GM20000 (cell line): ENCODE measurements around the gene CDH10.

ENCODE experiments used
- DNase-seq: peaks from one replicate; pipeline ENCODE4 v3.0.0; 2012; ENCODE audit warnings: low spot score
- CTCF ChIP-seq: IDR thresholded peaks from 2 replicates; pipeline ENCODE4 v1.5.1; 2012; ENCODE audit warnings: mild to moderate bottlenecking, control low read depth; ENCODE audit errors: extremely low read depth, missing control alignments

The CDH10 gene

DNA sequence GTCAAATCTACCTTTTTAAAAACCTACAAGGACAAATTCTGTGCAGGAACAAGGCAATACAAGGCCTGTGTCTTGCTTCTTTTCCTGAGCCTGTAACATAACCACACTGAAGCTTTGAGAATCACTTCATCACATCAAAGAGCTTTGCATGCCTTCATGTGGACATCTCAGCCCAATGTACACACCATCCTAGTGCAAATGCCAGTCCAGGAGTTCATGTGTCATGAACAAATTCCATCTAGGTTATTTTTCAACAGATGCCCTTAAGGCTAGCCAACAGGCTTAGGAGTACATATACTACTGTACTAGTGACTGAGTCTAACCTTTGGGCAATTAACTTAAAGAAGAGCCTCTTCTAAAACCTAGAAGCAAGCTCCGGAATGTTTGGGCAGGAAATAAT is 106.4 kb downstream of the CDH10 start:
- no peak for TF ChIP-seq CTCF
- no peak for DNase-seq

DNA sequence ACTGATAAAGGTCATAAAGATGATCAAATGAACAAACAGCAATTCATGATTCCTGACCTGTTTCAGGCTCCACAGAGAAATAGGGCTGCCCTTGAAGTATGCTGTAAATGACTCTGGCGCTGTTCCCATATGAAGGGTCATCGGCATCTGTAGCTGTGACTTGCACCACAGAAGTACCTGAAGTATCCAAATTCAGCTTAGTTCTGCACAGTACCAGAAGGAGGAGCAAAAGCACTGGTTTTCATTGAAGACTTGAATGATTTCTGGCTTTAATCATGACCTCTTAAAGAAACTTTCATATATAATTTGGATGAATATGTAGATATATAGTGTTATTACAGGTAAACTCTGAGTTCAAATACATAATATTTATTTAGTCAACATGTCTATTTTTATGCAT is 109.1 kb downstream of the CDH10 start:
- DNase-seq = no peak
- no peak for TF ChIP-seq CTCF

- no peak for DNase-seq
- TF ChIP-seq CTCF = no peak
These were observed 113.9 kb downstream of the CDH10 start for GRCh38 chr5:24530906-24531305.

DNA sequence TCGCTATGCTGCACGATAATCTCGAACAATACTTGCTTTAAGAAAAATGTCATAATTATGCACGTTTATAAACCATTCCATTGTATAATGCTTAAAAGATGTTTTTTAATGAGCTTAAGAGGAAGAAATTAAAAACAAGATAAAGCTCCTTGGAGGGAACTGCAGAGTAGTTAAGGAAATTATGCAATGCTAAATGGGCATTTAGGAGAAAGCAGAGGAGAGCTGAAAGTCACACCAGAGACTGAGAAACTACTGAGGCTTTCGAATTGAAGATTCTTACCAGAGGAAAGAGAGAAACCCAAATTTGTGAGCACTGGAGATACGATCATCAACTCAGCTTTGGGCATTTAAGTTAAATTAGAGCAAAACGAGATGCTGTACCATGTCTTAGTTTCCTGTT is 119.4 kb downstream of the CDH10 start:
- no peak for TF ChIP-seq CTCF
- DNase-seq = no peak

- no peak for DNase-seq
- TF ChIP-seq CTCF = no peak
These were observed 132.4 kb downstream of the CDH10 start for GRCh38 chr5:24512423-24512822.

DNA sequence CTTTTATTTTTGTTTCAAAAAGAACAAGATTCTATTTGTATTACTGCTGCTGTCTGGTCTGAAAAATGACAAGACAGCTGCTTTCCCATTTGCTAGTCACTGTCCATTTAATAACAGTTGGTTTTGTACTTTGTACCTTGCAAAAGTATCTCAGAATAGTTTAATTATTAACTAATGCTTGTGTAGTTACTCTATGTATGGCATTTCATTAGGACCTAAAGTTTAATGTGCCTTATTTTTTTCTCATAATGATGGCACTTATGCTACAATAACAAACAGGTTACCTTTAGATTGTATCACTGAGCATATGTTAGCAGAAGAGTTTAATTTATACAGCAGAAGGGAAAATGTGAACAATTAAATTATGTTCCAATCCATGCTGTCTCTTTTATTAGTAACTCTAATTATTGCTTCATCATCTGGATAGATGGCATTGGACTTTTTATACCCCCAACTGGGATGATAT is 134.2 kb downstream of the CDH10 start:
- DNase-seq = no peak
- no peak for TF ChIP-seq CTCF

DNA sequence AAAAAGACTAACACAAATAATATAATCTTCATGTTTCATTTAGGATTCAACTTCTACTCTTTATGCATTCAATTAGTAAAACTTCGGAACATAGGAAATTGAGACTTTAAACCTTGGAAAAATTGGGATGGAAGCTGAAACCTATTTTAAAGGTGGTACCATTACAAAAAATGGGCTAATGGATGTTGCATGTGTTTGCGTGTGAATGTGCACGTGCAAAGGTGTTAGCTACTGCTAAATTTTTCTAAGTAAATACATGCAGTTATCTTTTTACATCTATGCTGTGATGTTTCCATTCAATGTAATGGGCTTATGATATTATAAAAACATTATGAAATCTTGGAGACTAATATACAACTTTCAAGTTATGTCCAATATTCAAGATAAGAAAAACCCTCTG is 134.8 kb downstream of the CDH10 start:
- TF ChIP-seq CTCF = no peak
- no peak for DNase-seq

DNA sequence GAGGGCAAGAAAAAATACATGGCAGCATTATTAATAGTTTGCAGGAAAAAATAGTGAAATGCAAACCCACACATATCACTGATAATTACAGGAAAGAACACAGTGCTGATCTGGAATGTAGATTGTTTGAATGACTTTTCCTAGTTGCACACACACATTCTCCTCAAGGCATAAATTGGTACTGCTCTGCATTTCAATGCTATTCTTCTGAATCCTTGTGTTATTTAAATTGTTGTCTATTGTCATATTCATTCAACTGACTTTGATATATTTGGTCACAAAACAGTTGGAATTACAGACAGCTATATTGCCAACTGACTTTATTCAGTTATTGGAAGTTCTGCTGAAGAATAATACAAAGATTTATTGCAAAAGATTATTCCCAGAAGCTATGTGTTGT is 139.5 kb downstream of the CDH10 start:
- no peak for DNase-seq
- no peak for TF ChIP-seq CTCF
